GM18505 (cell line): ENCODE measurements around the gene NQO2.

ENCODE experiments used
- ATAC-seq: cut with Tn5 transposase; IDR thresholded peaks from one replicate; pipeline ENCODE4 v1.9.1; 2021; ENCODE audit not compliant: unreplicated experiment
- POLR2A ChIP-seq: IDR thresholded peaks from 4 replicates; pipeline ENCODE4 v1.6.1; 2011; ENCODE audit warnings: borderline replicate concordance; ENCODE audit not compliant: insufficient read depth, insufficient read length; ENCODE audit errors: extremely low read depth

The NQO2 gene

GRCh38 chr6:2999618-3000557 is at the start of gene NQO2:
TSS of gene NQO2 (plus strand) at chr6:2999894. CDS start at chr6:3006553, 6,659 bp downstream.
- TF ChIP-seq POLR2A: peak; percentile 86
- ATAC-seq: peak; percentile 76

GRCh38 chr6:2950713-2951112 is 49.0 kb upstream of the NQO2 start:
- no peak for TF ChIP-seq POLR2A
- no peak for ATAC-seq

GRCh38 chr6:2951728-2952127 is 48.0 kb upstream of the NQO2 start:
- no peak for ATAC-seq
- TF ChIP-seq POLR2A: no peak

- no peak for TF ChIP-seq POLR2A
- ATAC-seq: no peak
These were observed 47.1 kb upstream of the NQO2 start for GRCh38 chr6:2952557-2953095.

- TF ChIP-seq POLR2A: no peak
- ATAC-seq: no peak
These were observed 46.6 kb upstream of the NQO2 start for GRCh38 chr6:2953098-2953497.

- ATAC-seq: no peak
- no peak for TF ChIP-seq POLR2A
These were observed 42.6 kb upstream of the NQO2 start for GRCh38 chr6:2956930-2957685.

GRCh38 chr6:2957696-2958330 is 41.9 kb upstream of the NQO2 start:
- no peak for ATAC-seq
- no peak for TF ChIP-seq POLR2A

- no peak for ATAC-seq
- no peak for TF ChIP-seq POLR2A
These were observed 41.4 kb upstream of the NQO2 start for GRCh38 chr6:2958331-2958711.

GRCh38 chr6:2958776-2959175 is 40.9 kb upstream of the NQO2 start:
- TF ChIP-seq POLR2A: no peak
- no peak for ATAC-seq

- ATAC-seq: no peak
- TF ChIP-seq POLR2A: no peak
These were observed 39.6 kb upstream of the NQO2 start for GRCh38 chr6:2959909-2960719.

GRCh38 chr6:2960935-2961334 is 38.8 kb upstream of the NQO2 start:
- no peak for ATAC-seq
- TF ChIP-seq POLR2A: no peak

GRCh38 chr6:2961506-2961905 is 38.2 kb upstream of the NQO2 start:
- ATAC-seq: no peak
- no peak for TF ChIP-seq POLR2A
